Effector memory CD4-positive, alpha-beta T cell (primary cell): ENCODE data around the gene GALNTL6.

Experiments used
- DNase-seq, 3 donors: peaks; one replicate each; pipeline ENCODE4 v3.0.0-alpha.2; 2020
- H3K27ac ChIP-seq: 2 replicates; pipeline ENCODE4 v1.7.0; 2013; ENCODE audit warnings: mild to moderate bottlenecking, low read length, moderate library complexity; ENCODE audit not compliant: insufficient read depth, poor library complexity, severe bottlenecking
- H3K27me3 ChIP-seq: replicated peaks from 2 replicates; pipeline ENCODE4 v1.7.0; 2013; ENCODE audit warnings: mild to moderate bottlenecking, low read length; ENCODE audit not compliant: insufficient read depth, control insufficient read depth, poor library complexity, severe bottlenecking
- H3K36me3 ChIP-seq: 2 replicates; pipeline ENCODE4 v1.7.0; 2013; ENCODE audit warnings: mild to moderate bottlenecking, low read length, moderate library complexity; ENCODE audit not compliant: control insufficient read depth, insufficient read depth
- H3K4me1 ChIP-seq: 2 replicates; pipeline ENCODE4 v1.7.0; 2013; ENCODE audit warnings: low read length, mild to moderate bottlenecking; ENCODE audit not compliant: control insufficient read depth, insufficient read depth, poor library complexity, severe bottlenecking
- H3K4me3 ChIP-seq: 2 replicates; pipeline ENCODE4 v1.7.0; 2013; ENCODE audit warnings: low read length, low read depth, mild to moderate bottlenecking; ENCODE audit not compliant: insufficient read depth, poor library complexity, severe bottlenecking
- H3K9me3 ChIP-seq: 2 replicates; pipeline ENCODE4 v1.7.0; 2013; ENCODE audit warnings: mild to moderate bottlenecking, low read length, moderate library complexity; ENCODE audit not compliant: control insufficient read depth
- total RNA-seq, 3 donors: gene quantifications; one replicate each; lab custom pipeline; 2026; lab: John Stamatoyannopoulos, UW

Gene GALNTL6
- 0 reads per million in 3 donors for total RNA-seq

GRCh38 chr4:171812665-171813525 is at the start of gene GALNTL6:
Gene GALNTL6, plus strand, starts transcription at chr4:171813404.
- no peaks in the 10 kb centered on the region for H3K4me1 ChIP-seq
- no peaks in the 10 kb centered on the region for H3K27me3 ChIP-seq
- H3K9me3 ChIP-seq, result no peaks in the 10 kb centered on the region
- H3K36me3 ChIP-seq, result no peaks in the 10 kb centered on the region
- H3K4me3 ChIP-seq, result no peak within 1 kb of the TSS
- H3K27ac ChIP-seq, result no peak within 1 kb of the TSS
- DNase-seq, result no peak

- Histone ChIP-seq H3K36me3 (no peaks in the 10 kb centered on the region), H3K27me3 (no peaks in the 10 kb centered on the region), H3K4me1 (no peaks in the 10 kb centered on the region), H3K9me3 (no peaks in the 10 kb centered on the region), H3K27ac (no peak overlapping the region), H3K4me3 (no peak overlapping the region)
- no peak for DNase-seq
Observed at GRCh38 chr4:171765514-171765913, 47.7 kb upstream of the GALNTL6 start.

GRCh38 chr4:171774642-171775190 is 38.5 kb upstream of the GALNTL6 start:
- DNase-seq, result no peak
- H3K4me1 ChIP-seq, result no peaks in the 10 kb centered on the region
- no peak overlapping the region for H3K4me3 ChIP-seq
- no peak overlapping the region for H3K27ac ChIP-seq
- no peaks in the 10 kb centered on the region for H3K36me3 ChIP-seq
- H3K27me3 ChIP-seq, result no peaks in the 10 kb centered on the region
- H3K9me3 ChIP-seq, result no peaks in the 10 kb centered on the region

- Histone ChIP-seq H3K4me1 (no peaks in the 10 kb centered on the region), H3K36me3 (no peaks in the 10 kb centered on the region), H3K4me3 (no peak overlapping the region), H3K9me3 (no peaks in the 10 kb centered on the region), H3K27me3 (no peaks in the 10 kb centered on the region), H3K27ac (no peak overlapping the region)
- no peak for DNase-seq
Observed at GRCh38 chr4:171779301-171779700, 33.9 kb upstream of the GALNTL6 start.

- Histone ChIP-seq H3K4me1 (no peaks in the 10 kb centered on the region), H3K36me3 (no peaks in the 10 kb centered on the region), H3K4me3 (no peak overlapping the region), H3K27ac (no peak overlapping the region), H3K9me3 (no peaks in the 10 kb centered on the region), H3K27me3 (no peaks in the 10 kb centered on the region)
- no peak for DNase-seq
Observed at GRCh38 chr4:171785388-171785787, 27.8 kb upstream of the GALNTL6 start.

- no peaks in the 10 kb centered on the region for H3K27me3 ChIP-seq
- H3K4me1 ChIP-seq, result no peaks in the 10 kb centered on the region
- H3K36me3 ChIP-seq, result no peaks in the 10 kb centered on the region
- H3K27ac ChIP-seq, result no peak overlapping the region
- no peaks in the 10 kb centered on the region for H3K9me3 ChIP-seq
- H3K4me3 ChIP-seq, result no peak overlapping the region
- no peak for DNase-seq
Observed at GRCh38 chr4:171793723-171794122, 19.5 kb upstream of the GALNTL6 start.

GRCh38 chr4:171794528-171794927 is 18.7 kb upstream of the GALNTL6 start:
- H3K4me3 ChIP-seq, result no peak overlapping the region
- no peak overlapping the region for H3K27ac ChIP-seq
- H3K27me3 ChIP-seq, result no peaks in the 10 kb centered on the region
- DNase-seq, result no peak
- no peaks in the 10 kb centered on the region for H3K36me3 ChIP-seq
- no peaks in the 10 kb centered on the region for H3K4me1 ChIP-seq
- H3K9me3 ChIP-seq, result no peaks in the 10 kb centered on the region

DNA sequence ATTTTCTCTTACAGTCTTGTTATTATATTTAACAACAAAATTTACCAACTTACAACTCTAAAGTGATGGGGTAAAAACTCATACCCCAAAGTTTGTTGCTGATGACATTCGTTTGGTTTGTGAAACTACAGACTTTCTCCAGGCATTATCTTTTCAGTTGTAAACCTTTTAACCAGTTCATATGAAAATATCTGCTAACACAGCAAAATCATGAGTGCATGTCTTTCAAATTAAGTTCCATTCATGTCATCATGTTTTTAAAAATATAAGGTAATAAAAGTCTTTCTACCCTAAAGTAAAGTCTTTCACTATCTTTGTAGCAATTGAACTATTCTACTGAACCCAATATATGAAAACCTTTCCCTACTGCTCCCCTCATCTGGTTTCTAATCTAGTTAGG is 3.4 kb upstream of the GALNTL6 start:
- Histone ChIP-seq H3K27ac (no peak overlapping the region), H3K4me3 (no peak overlapping the region), H3K27me3 (no peaks in the 10 kb centered on the region), H3K36me3 (no peaks in the 10 kb centered on the region), H3K4me1 (no peaks in the 10 kb centered on the region), H3K9me3 (no peaks in the 10 kb centered on the region)
- no peak for DNase-seq

DNA sequence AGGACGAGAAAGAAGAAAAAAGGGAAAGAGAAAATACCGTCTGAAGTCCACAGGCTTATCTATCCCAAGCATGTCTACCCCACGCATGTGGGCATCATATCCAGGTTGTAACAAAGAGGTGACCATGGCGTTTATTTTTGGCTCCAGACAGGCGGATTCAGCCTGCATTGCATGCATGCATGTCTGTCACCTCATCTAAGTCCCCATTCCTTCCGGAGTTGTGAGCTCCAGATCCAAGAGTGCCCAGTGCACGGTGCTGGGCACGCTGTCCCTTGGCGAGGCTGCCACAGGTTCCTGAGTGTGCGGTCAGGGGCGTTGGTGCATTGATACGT is 905 bp upstream of the GALNTL6 start:
- H3K4me1 ChIP-seq, result no peaks in the 10 kb centered on the region
- no peak overlapping the region for H3K4me3 ChIP-seq
- H3K9me3 ChIP-seq, result no peaks in the 10 kb centered on the region
- no peak for DNase-seq
- no peaks in the 10 kb centered on the region for H3K27me3 ChIP-seq
- no peak overlapping the region for H3K27ac ChIP-seq
- no peaks in the 10 kb centered on the region for H3K36me3 ChIP-seq

DNA sequence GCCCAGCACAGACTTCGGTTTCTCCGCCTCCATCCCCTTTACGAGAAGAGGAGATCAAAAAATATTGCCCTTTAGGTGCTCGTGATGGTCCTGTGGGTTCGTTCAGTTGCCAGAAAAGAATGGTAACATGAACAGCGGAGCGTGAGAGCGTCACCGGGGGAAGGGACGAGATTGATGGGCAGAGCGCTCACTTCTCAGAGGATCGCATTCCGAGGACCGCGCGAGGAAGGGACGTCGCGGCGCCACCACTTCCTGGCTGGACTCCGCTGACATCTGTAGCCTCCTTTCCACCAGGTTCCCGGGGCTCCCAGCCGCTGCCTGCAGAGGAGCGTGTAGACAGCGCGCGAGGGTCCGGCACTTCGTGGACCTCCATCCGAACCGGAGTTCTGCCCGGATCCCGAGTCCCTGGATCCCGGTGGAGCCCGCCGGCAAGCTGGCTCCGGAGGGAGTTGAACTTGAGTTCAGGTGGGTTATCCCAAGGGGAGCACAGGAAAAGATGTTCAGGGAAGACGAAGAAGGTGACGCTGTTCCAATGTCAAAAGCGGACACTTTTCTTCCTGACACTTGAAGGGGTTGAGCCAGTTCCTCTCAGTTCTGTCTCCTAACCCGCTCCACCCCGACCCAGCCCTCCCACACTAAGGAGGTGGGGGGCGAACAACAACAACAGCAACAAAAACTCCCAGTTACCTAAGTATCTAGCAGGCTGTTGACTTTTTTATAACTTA is 484 bp downstream of the GALNTL6 start:
- DNase-seq, result no peak
- no peak overlapping the region for H3K27ac ChIP-seq
- no peaks in the 10 kb centered on the region for H3K36me3 ChIP-seq
- no peak overlapping the region for H3K4me3 ChIP-seq
- H3K27me3 ChIP-seq, result no peaks in the 10 kb centered on the region
- H3K4me1 ChIP-seq, result no peaks in the 10 kb centered on the region
- H3K9me3 ChIP-seq, result no peaks in the 10 kb centered on the region
